Measurements from ENCODE around the gene ZFAND2A. TPM values are rescaled to one million over a fixed set of nuclear protein-coding genes. Genes with fewer than 3 reads are reported as not detected.

ZFAND2A gene
- polyA plus RNA-seq, 1 donor (not counting 4 experiments of a cell fraction or from before 2014, with no cell fraction given), result 25.5 TPM

GRCh38 chr7:1168422-1168821 lies 8.4 kb upstream of the ZFAND2A start:
- DNase-seq (ENCODE audit: low read depth, low spot score), result no peak
- Histone ChIP-seq H3K4me2 (ENCODE audit: control insufficient read depth, extremely low read depth, insufficient read depth, low read depth, low read length) (peak overlapping the region; percentile 41), H3K9me3 (ENCODE audit: control insufficient read depth, low read depth, low read length) (no peaks in the 10 kb centered on the region), H3K4me3 (ENCODE audit: control insufficient read depth in 2 of 3, extremely low read depth in 1 of 3, insufficient read depth in 2 of 3, low read depth in 1 of 3, low read length in 3 of 3) (peak overlapping the region in 1 of 3 experiments; percentile 38), H3K36me3 (ENCODE audit: control insufficient read depth in 2 of 2, extremely low read depth in 1 of 2, insufficient read depth in 2 of 2, low read length in 2 of 2) (peaks cover 2 to 6% of the 10 kb centered on the region in 2 experiments), H3K9ac (ENCODE audit: control insufficient read depth, extremely low read depth, insufficient read depth, low read length) (no peak overlapping the region), H3K9me1 (ENCODE audit: control insufficient read depth, extremely low read depth, insufficient read depth, low read length) (no peaks in the 10 kb centered on the region), H4K20me1 (ENCODE audit: control insufficient read depth, extremely low read depth, insufficient read depth, low read length) (no peaks in the 10 kb centered on the region), H3K27me3 (ENCODE audit: control insufficient read depth, extremely low read depth, insufficient read depth, low read length) (no peaks in the 10 kb centered on the region), H3K4me1 (ENCODE audit: control insufficient read depth, extremely low read depth, insufficient read depth, low read length) (peaks cover 2% of the 10 kb centered on the region), H3K79me2 (ENCODE audit: control insufficient read depth, insufficient read depth, low read length) (no peaks in the 10 kb centered on the region), H2AFZ (ENCODE audit: control insufficient read depth, low read length) (peak overlapping the region; percentile 26), H3K27ac (ENCODE audit: control insufficient read depth, insufficient read depth, low read length) (no peak overlapping the region)
- TF ChIP-seq EZH2 (IDR thresholded peaks at IDR 0.05; ENCODE audit: low read length), result no peak
- dilution Hi-C loops (cut with MboI; ENCODE audit: extremely low pct_ligation_motif_present, low sequenced_read_pairs), result no loop called here
- no peak for FAIRE-seq

- DNase-seq (ENCODE audit: low read depth, low spot score), result no peak
- H2AFZ ChIP-seq (ENCODE audit: control insufficient read depth, low read length), result no peak overlapping the region
- H3K27ac ChIP-seq (ENCODE audit: control insufficient read depth, insufficient read depth, low read length), result no peak overlapping the region
- FAIRE-seq, result no peak
- TF ChIP-seq CTCF (optimal IDR thresholded peaks at IDR 0.05 in 1 of 3, IDR thresholded peaks at IDR 0.05 in 1 of 3, conservative IDR thresholded peaks at IDR 0.05 in 1 of 3; ENCODE audit: extremely low read depth in 1 of 3, insufficient read depth in 2 of 3, low read length in 3 of 3) (no peak), EZH2 (IDR thresholded peaks at IDR 0.05; ENCODE audit: low read length) (no peak)
- no peaks in the 10 kb centered on the region for H3K27me3 ChIP-seq (ENCODE audit: control insufficient read depth, extremely low read depth, insufficient read depth, low read length)
- H3K4me2 ChIP-seq (ENCODE audit: control insufficient read depth, extremely low read depth, insufficient read depth, low read depth, low read length), result no peak overlapping the region
- H3K4me3 ChIP-seq (ENCODE audit: control insufficient read depth in 2 of 3, extremely low read depth in 1 of 3, insufficient read depth in 2 of 3, low read depth in 1 of 3, low read length in 3 of 3), result no peak overlapping the region
- H4K20me1 ChIP-seq (ENCODE audit: control insufficient read depth, extremely low read depth, insufficient read depth, low read length), result no peaks in the 10 kb centered on the region
- no peaks in the 10 kb centered on the region for H3K9me3 ChIP-seq (ENCODE audit: control insufficient read depth, low read depth, low read length)
- peaks cover 2 to 6% of the 10 kb centered on the region in 2 experiments for H3K36me3 ChIP-seq (ENCODE audit: control insufficient read depth in 2 of 2, extremely low read depth in 1 of 2, insufficient read depth in 2 of 2, low read length in 2 of 2)
- peaks cover 11% of the 10 kb centered on the region for H3K79me2 ChIP-seq (ENCODE audit: control insufficient read depth, insufficient read depth, low read length)
- H3K9me1 ChIP-seq (ENCODE audit: control insufficient read depth, extremely low read depth, insufficient read depth, low read length), result no peaks in the 10 kb centered on the region
- peaks cover 5% of the 10 kb centered on the region for H3K4me1 ChIP-seq (ENCODE audit: control insufficient read depth, extremely low read depth, insufficient read depth, low read length)
- dilution Hi-C loops (cut with MboI; ENCODE audit: extremely low pct_ligation_motif_present, low sequenced_read_pairs), result no loop called here
- H3K9ac ChIP-seq (ENCODE audit: control insufficient read depth, extremely low read depth, insufficient read depth, low read length), result no peak overlapping the region
These were observed 4.4 kb upstream of the ZFAND2A start for GRCh38 chr7:1164436-1164835.

- Histone ChIP-seq H2AFZ (ENCODE audit: control insufficient read depth, low read length) (no peak overlapping the region), H3K4me1 (ENCODE audit: control insufficient read depth, extremely low read depth, insufficient read depth, low read length) (peaks cover 11% of the 10 kb centered on the region), H4K20me1 (ENCODE audit: control insufficient read depth, extremely low read depth, insufficient read depth, low read length) (no peaks in the 10 kb centered on the region), H3K9me1 (ENCODE audit: control insufficient read depth, extremely low read depth, insufficient read depth, low read length) (no peaks in the 10 kb centered on the region), H3K4me3 (ENCODE audit: control insufficient read depth in 2 of 3, extremely low read depth in 1 of 3, insufficient read depth in 2 of 3, low read depth in 1 of 3, low read length in 3 of 3) (no peak overlapping the region), H3K79me2 (ENCODE audit: control insufficient read depth, insufficient read depth, low read length) (peaks cover 23% of the 10 kb centered on the region), H3K27me3 (ENCODE audit: control insufficient read depth, extremely low read depth, insufficient read depth, low read length) (no peaks in the 10 kb centered on the region), H3K27ac (ENCODE audit: control insufficient read depth, insufficient read depth, low read length) (no peak overlapping the region), H3K4me2 (ENCODE audit: control insufficient read depth, extremely low read depth, insufficient read depth, low read depth, low read length) (no peak overlapping the region), H3K36me3 (ENCODE audit: control insufficient read depth in 2 of 2, extremely low read depth in 1 of 2, insufficient read depth in 2 of 2, low read length in 2 of 2) (peaks cover 2 to 6% of the 10 kb centered on the region in 2 experiments), H3K9me3 (ENCODE audit: control insufficient read depth, low read depth, low read length) (no peaks in the 10 kb centered on the region), H3K9ac (ENCODE audit: control insufficient read depth, extremely low read depth, insufficient read depth, low read length) (no peak overlapping the region)
- DNase-seq (ENCODE audit: low read depth, low spot score), result no peak
- no peak for TF ChIP-seq CTCF (optimal IDR thresholded peaks at IDR 0.05 in 1 of 3, IDR thresholded peaks at IDR 0.05 in 1 of 3, conservative IDR thresholded peaks at IDR 0.05 in 1 of 3; ENCODE audit: extremely low read depth in 1 of 3, insufficient read depth in 2 of 3, low read length in 3 of 3)
- TF ChIP-seq EZH2 (IDR thresholded peaks at IDR 0.05; ENCODE audit: low read length), result no peak
- FAIRE-seq, result no peak
- dilution Hi-C loops (cut with MboI; ENCODE audit: extremely low pct_ligation_motif_present, low sequenced_read_pairs), result no loop called here
These were observed 3.1 kb upstream of the ZFAND2A start for GRCh38 chr7:1163121-1163520.

Measured in keratinocyte (primary cell).